C1 segment of cervical spinal cord (tissue), 14 donors: ENCODE data around the gene SGO1.
A peak's percentile ranks its signal among the peaks of the same experiment; 100 is the strongest.
"Not testable (repeated sequence)": the region's sequence is repeated elsewhere in the genome, so short reads cannot be mapped to it uniquely, and the experiment has no call there.

Experiments used
- DNase-seq, 14 donors: peaks; one replicate each; lab custom pipeline; 2025; lab: John Stamatoyannopoulos, UW

SGO1 gene

GRCh38 chr3:20185679-20186599 lies at the start of gene SGO1:
SGO1 (minus strand) TSS chr3:20186206; CDS start chr3:20184027, 2,179 bp downstream.
- peak; percentile 88 to 99 (median 96) for DNase-seq

- no peak for DNase-seq
Observed at GRCh38 chr3:20235796-20236195, 49.8 kb upstream of the SGO1 start.

- no peak for DNase-seq
Observed at GRCh38 chr3:20232906-20233780, 47.1 kb upstream of the SGO1 start.

- DNase-seq: peak in 1 of 14 donors; percentile 68
Observed at GRCh38 chr3:20230954-20231353, 44.9 kb upstream of the SGO1 start.

GRCh38 chr3:20225769-20226168 lies 39.8 kb upstream of the SGO1 start:
- DNase-seq: peak in 1 of 14 donors; percentile 40

- no peak for DNase-seq
Observed at GRCh38 chr3:20222274-20222673, 36.3 kb upstream of the SGO1 start.

GRCh38 chr3:20218215-20218614 lies 32.2 kb upstream of the SGO1 start:
- DNase-seq: no peak

GRCh38 chr3:20215636-20216035 lies 29.6 kb upstream of the SGO1 start:
- DNase-seq: no peak

GRCh38 chr3:20213491-20213890 lies 27.5 kb upstream of the SGO1 start:
- not testable (repeated sequence) for DNase-seq

- not testable (repeated sequence) for DNase-seq
Observed at GRCh38 chr3:20207945-20208344, 21.9 kb upstream of the SGO1 start.

- DNase-seq: not testable (repeated sequence)
Observed at GRCh38 chr3:20205898-20206297, 19.9 kb upstream of the SGO1 start.

- no peak for DNase-seq
Observed at GRCh38 chr3:20201143-20201542, 15.1 kb upstream of the SGO1 start.

- DNase-seq: no peak
Observed at GRCh38 chr3:20197775-20198174, 11.8 kb upstream of the SGO1 start.

GRCh38 chr3:20194793-20195460 lies 8.9 kb upstream of the SGO1 start:
- no peak for DNase-seq

GRCh38 chr3:20190991-20191390 lies 5.0 kb upstream of the SGO1 start:
- no peak for DNase-seq

- DNase-seq: peak in 4 of 14 donors; percentile 18 to 63 (median 48)
Observed at GRCh38 chr3:20186600-20187004, 596 bp upstream of the SGO1 start.

- no peak for DNase-seq
Observed at GRCh38 chr3:20185331-20185678, 701 bp downstream of the SGO1 start.

- no peak for DNase-seq
Observed at GRCh38 chr3:20182206-20182605, 3.8 kb downstream of the SGO1 start.

- no peak for DNase-seq
Observed at GRCh38 chr3:20181276-20181675, 4.7 kb downstream of the SGO1 start.

GRCh38 chr3:20173844-20174410 lies 12.1 kb downstream of the SGO1 start:
- peak in 1 of 14 donors; percentile 7 for DNase-seq

GRCh38 chr3:20161714-20162113 lies 24.3 kb downstream of the SGO1 start:
- no peak for DNase-seq
